Right ventricle myocardium inferior (tissue), 1 donor: ENCODE results near the gene BHMT2. TPM values are rescaled to one million over a fixed set of nuclear protein-coding genes. Genes with fewer than 3 reads are reported as not detected.

Experiments
- ATAC-seq: fragments of 200-7000 bp; cut with Tn5 transposase; one replicate; pipeline ENCODE4 v1.9.1; 2020; ENCODE audit warnings: mild to moderate bottlenecking, moderate library complexity
- DNase-seq: peaks from one replicate; pipeline ENCODE4 v3.0.0; 2021; ENCODE audit errors: missing footprints
- intact Hi-C: fragments of 100-400 bp; cut with DNase I; formaldehyde crosslinking; loops from one replicate; pipeline ENCODE4 v1.11.0; 2022
- total RNA-seq: library from RNA; stranded (reverse); fragmentation: NEBNext Ultra II Directional; extraction: Animal tissue kit (Norgen Biotek cat#: 25700); gene quantifications from one replicate; pipeline ENCODE4 v1.2.1, GENCODE V29; 2021
- donor health status: DM: no; HTN: yes; CAD: no; lungs with severe emphysema.

Gene BHMT2
- total RNA-seq, 1 donor from 2014 or later = 8.9 TPM

- DNase-seq = no peak
- ATAC-seq = no peak
- intact Hi-C loops = loop anchor here (1.0 kb wide), 1 partner anchor 85 kb away; no protein-coding TSS in a partner anchor
These were observed 40.2 kb downstream of the BHMT2 start for GRCh38 chr5:79109527-79110492.

GRCh38 chr5:79111387-79111959 lies 41.9 kb downstream of the BHMT2 start, which contains the start of gene BHMT:
Gene BHMT (plus strand): TSS chr5:79111809. CDS start chr5:79111886, 77 bp downstream.
- no peak for ATAC-seq
- DNase-seq = no peak
- intact Hi-C loops = no loop called here

- no peak for ATAC-seq
- intact Hi-C loops = no loop called here
- no peak for DNase-seq
These were observed 42.6 kb downstream of the BHMT2 start for GRCh38 chr5:79111960-79112702.

- ATAC-seq = no peak
- DNase-seq = no peak
- intact Hi-C loops = no loop called here
These were observed 43.1 kb downstream of the BHMT2 start for GRCh38 chr5:79112703-79113058.

- intact Hi-C loops = no loop called here
- no peak for ATAC-seq
- no peak for DNase-seq
These were observed 49.9 kb downstream of the BHMT2 start for GRCh38 chr5:79119486-79119885.

GRCh38 chr5:79120221-79120620 lies 50.7 kb downstream of the BHMT2 start:
- intact Hi-C loops = no loop called here
- ATAC-seq (no peak), DNase-seq (no peak)

GRCh38 chr5:79122973-79123372 lies 53.4 kb downstream of the BHMT2 start:
- DNase-seq (no peak), ATAC-seq (no peak)
- intact Hi-C loops = no loop called here

GRCh38 chr5:79124607-79125006 lies 55.0 kb downstream of the BHMT2 start:
- no peak for DNase-seq
- intact Hi-C loops = no loop called here
- ATAC-seq = no peak

GRCh38 chr5:79130781-79131180 lies 61.2 kb downstream of the BHMT2 start:
- no peak for DNase-seq
- intact Hi-C loops = loop anchor here (5.0 kb wide), 1 partner anchor 332 kb away; no protein-coding TSS in a partner anchor
- ATAC-seq = no peak

- intact Hi-C loops = loop anchor here (1.0 to 5.0 kb wide), 4 partner anchors 108 to 402 kb away; no protein-coding TSS in a partner anchor
- DNase-seq (no peak), ATAC-seq (peak; percentile 34)
These were observed 63.6 kb downstream of the BHMT2 start for GRCh38 chr5:79133121-79133656.

GRCh38 chr5:79133657-79134451 lies 64.3 kb downstream of the BHMT2 start:
- DNase-seq (no peak), ATAC-seq (peak; percentile 82)
- intact Hi-C loops = loop anchor here (1.0 to 5.0 kb wide), 4 partner anchors 109 to 401 kb away; no protein-coding TSS in a partner anchor

GRCh38 chr5:79135790-79136553 lies 66.4 kb downstream of the BHMT2 start:
- intact Hi-C loops = no loop called here

GRCh38 chr5:79136618-79137017 lies 67.1 kb downstream of the BHMT2 start:
- intact Hi-C loops = no loop called here
- ATAC-seq = no peak
- DNase-seq = no peak

More at GRCh38 chr5:79135790-79136553, 66.4 kb downstream of the BHMT2 start:
- ATAC-seq = no peak
- no peak for DNase-seq

Other genes with a start within 250 kb of the BHMT2 start
- 11.9 TPM for gene ARSB, start 84.5 kb upstream of the BHMT2 start, total RNA-seq
- gene DMGDH, start 93 bp upstream of the BHMT2 start, total RNA-seq = 2.0 TPM
- gene BHMT, start 42.0 kb downstream of the BHMT2 start, total RNA-seq = not detected
- gene JMY, start 166.4 kb downstream of the BHMT2 start, total RNA-seq = 9.0 TPM